GM19463 (cell line): ENCODE measurements around the gene SH3BP2.

Source experiments
- ATAC-seq: cut with Tn5 transposase; IDR thresholded peaks from one replicate; pipeline ENCODE4 v1.9.1; 2021; ENCODE audit warnings: mild to moderate bottlenecking, moderate library complexity; ENCODE audit not compliant: unreplicated experiment

The SH3BP2 gene

DNA sequence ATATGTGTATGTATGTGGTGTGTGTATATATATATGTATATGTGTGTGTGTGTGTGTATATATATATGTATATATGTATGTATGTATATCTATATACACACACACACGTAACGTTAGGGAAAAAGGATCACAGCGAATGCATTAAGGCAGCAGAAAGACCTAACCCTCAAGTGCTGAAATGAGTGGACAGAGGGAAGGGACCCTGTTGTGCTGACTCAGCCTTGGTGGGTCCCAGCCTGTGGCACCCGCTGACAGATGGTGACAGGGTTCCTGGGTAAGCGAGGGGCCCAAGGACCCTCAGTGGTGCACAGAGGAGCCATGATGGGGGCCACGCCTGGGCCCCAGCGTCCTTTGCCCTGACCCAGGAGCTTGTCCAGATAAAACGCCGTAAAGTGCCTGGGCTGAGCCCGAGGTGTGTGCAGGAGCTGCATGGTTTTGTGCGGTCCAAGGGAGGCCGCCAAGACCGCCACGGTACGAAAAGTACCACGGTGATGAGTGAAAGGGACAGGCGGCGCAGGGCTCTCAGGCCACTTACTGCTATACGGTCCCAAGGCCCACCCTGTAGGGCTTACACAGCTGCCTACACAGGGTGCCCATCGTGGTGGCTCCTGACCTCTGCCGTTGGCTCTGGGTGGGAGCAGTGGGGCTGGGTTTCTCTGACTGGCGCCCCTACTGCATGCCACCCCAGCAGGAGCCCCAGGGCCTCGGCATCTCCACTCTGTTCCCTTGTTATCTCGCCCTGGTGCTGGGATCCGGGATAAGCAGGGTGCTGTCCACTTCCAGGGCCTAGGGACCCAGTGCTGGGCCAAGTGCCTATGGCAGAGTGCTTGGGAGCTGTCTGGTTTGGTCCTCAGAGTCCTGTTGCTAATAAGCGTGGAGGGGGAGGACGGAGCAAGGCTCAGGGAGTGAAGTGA, 10.0 kb downstream of the SH3BP2 start:
- ATAC-seq, result no peak

DNA sequence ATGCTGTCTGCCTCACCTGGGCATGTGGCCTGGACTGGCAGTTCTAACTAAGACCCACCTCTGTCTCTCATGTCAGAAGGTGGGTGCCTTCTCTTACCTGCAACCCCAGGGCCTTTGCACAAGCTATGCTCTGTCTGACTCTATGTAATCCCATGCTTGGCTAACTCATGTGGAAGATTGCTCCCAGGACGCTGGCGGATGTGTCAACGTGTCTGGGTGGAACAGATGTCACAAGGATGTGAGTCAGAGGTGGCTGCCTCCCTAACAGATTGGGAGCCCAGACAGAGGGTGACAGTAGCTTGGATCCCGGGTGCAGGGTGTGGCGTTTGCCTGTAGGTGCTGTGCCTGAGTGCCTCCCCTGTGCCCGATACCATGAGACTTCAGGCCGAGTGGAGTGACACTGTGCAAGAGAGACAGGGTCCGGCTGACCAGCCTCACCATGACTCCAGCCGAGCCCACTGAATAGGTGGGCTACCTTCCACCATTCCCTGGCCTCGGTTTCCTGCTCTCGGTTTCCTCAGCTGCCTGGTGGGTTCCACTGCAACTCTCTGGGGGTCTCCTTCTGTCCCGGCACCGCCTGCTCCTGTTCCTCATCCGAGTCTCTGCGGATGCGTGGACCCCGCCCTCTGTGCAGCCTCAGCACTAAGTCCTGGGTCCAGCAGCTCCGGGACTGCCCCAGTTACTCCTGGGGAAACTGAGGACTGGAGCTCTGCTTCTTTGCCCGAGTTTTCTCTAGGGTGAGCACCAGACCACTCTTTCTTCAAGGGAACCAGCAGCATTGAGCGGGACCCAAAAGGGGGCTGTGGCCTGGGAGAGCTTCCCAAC, 11.0 kb downstream of the SH3BP2 start:
- no peak for ATAC-seq

DNA sequence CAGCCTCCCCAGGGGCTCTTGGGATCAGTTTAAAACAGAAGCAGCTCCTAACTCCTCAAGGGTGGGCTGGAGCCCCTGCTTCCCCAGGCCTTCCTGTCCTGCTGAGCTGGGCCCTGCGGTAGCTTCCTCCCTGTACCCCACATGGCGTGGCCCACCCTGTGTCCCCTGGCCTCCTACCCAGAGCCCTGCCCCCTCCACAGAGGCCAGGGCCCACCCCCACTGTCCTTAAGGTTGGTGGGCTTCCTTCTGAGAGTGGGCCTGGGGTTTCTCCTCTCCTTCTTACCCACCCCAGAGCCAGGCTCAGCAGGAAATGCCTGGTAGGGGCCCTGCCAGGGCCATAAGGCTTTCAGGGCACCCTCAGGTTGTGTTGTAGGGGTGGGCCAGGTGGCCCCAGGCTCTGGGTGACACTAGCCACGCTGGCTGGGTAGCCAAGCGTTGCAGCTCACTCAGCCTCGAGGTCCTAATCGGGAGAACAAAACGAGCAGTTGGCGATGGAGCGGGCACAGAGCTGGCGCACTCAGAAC, 11.6 kb downstream of the SH3BP2 start:
- no peak for ATAC-seq

DNA sequence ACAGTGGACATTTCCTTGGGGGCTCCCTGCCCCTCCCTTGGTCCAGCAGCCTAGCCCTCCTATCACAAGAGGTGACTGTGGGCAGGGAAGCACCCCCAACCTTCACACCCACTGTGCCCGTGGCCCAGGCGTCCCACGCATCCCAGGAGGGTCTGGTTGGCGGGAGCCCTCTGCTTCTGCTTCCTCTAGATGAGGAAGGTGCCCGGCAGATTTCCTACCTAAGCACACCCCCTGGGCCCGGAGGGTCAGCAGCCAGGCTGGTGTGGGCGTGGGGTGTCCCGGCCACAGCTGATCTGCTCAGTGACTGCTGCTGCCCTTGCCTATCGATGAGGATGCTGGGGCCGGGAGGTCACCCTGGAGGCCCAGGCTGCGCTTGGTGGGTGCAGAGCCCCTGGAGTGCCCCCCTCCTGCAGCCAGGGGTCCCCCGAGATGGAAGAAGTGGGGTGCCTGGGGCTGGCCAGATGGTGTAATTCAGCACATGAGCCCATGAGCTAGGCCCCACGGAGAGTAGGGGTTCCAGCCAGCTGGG, 12.2 kb downstream of the SH3BP2 start:
- no peak for ATAC-seq

DNA sequence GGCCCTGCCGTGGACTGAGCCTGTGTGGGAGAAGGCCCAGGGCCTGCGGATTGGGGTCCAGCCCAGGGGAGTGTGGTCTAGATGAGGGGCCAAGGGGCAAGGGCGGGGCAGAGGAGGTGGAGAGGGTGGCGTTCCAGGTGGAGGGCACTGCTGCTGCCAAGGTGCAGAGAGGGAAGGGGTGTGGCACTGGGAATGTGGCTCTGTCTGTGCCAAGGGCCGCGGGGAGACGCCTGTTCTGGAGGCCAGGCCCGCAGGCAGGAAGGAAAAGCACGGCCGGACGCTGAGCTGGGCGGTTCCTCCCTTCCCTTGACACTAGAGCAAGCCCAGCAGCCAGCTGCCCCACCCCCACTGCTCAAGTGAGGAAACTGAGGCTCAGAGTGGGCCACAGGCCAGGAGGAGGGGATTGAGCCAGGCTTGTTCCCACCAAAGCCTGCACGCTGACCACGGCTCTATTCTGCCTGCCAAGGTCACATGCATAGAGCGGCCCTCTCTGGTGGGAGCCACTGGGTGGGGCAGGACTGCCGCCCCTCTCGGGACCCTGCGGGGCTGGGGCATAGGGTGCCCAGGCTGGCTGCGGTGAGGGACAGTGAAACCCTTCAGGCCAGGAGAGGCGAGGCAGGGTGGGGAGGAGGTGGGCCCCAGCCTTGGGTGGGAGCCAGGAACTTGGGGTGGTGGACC, 13.0 kb downstream of the SH3BP2 start:
- no peak for ATAC-seq

DNA sequence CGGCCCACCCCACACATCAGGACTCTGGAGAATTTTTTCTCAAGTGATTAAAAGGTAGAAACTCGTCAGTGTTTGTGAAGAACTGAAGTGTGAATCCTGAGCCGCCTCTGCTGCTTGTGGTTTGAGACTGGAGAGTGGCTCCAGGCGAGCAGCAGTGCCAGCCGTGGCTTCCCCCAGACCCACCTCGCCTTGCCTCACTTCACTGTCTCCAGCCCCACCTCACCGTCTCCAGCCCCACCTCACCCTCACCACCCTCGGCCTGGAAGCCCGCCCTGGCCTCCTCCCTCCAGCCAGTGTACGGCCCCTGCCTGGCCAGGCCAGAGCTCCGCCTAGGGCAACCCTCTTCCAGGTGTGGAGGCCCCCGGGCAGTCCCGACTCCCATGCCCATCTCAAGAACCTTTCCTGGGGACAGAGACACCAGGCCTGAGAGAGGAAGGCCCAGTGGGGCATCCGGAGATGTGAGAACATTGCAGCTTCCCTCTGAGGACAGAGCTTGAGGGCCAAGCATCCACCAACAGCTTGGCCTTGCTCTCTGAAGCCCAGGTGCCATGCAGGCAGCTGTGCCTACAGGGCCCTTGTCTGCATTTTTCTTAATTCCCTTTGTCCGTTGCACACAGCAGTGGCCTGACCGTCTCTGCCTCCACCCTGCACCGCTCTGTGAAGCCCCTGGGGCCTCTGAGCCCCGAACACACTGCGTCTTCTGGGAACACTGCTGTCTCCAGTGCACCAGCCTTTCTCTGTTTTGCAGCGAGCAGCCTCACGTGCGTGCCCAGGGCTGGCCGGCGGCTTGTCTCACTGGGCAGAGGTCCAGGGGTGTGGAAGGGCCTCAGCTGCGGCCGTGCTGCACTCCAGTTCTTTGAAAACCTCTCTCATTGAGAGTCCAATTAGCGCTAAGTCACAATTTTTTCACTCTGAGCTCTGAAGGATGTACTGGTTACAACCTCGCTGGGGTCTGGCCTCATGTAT, 13.8 kb downstream of the SH3BP2 start:
- no peak for ATAC-seq

DNA sequence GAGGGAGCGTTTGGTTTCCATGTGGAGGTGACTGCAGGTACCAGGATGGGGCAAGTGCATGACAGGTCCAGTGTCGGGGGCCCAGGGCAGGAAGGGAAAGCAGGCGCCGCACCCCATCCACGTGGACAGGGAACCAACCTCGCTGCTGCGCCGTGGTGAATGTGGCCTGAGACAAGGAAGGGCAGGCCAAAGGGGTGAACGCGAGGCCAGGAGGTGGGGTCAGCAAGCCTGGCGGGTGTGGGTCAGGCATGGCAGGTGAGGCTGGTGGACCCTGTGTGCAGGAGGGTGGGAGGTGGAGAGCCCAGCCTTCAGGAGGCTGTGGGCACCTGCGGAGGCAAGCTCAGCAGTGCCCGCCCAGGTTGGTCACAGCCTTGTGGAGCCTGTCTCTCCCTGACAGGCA, 14.7 kb downstream of the SH3BP2 start:
- ATAC-seq, result no peak

DNA sequence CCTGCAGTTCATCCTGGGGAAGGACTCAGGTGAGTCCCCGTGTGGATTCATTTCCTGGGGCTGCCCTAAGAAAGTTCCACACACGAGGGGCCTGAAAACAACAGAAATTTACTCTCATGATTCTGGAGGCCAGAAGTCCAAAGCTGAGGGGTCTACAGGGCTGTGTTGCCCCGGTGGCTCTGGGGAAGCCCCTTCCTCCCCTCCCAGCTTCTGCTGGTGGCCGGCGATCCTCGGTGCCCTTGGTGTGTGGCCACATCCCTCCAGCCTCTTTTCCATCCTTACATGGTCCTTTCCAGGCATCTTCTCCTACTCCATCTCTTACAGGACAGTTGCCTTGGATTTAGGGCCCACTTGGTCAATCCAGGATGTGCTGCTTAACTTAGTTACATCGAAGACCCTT, 15.1 kb downstream of the SH3BP2 start:
- ATAC-seq, result no peak

DNA sequence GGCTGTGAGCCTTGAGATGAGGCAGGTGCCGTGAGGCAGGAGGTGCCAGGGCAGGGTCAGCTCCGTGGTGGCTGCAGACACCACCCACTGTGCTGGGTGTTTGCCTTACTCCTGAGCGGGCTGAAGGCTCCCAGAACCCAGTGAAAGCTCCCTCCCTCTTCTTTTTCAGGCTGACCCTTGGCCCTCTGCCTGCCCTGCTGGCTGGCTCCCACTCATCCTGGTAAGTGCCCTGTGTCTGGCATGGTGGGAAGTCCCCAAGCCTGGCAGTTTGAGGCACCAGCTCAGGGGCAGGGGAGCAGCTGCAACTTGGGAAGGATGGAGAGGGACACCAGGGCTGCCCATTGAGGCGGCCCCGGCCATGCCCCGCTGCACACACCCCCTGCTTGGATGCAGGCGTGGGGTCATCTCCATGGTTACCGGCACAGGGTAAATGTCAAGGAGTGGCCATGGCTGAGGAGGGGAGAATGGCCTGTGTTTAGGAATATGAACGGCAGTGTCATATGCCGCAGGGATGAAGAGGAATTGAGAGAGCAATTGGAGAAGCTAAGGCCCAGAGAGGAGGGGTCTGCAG, 16.8 kb downstream of the SH3BP2 start:
- no peak for ATAC-seq

DNA sequence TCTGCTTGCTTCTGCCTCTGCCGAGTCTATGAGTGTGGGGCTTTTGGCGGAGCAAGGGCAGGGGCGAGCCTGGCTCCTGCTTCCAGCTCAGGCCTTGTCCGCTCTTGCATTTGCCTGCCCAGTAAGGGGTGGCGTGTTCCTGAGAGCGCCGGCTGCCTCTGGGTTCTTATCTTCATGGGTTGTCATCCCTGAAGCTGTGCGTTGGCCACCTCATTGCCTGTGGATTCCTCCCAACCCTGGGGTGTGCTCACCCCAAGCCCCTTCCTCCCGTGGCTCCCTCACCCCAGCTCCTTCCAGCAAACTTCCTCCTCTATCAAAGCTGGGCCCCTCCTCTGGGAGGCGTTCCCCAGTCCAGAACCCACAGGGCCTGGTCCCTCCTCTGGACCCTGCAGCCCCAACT, 17.5 kb downstream of the SH3BP2 start:
- no peak for ATAC-seq

DNA sequence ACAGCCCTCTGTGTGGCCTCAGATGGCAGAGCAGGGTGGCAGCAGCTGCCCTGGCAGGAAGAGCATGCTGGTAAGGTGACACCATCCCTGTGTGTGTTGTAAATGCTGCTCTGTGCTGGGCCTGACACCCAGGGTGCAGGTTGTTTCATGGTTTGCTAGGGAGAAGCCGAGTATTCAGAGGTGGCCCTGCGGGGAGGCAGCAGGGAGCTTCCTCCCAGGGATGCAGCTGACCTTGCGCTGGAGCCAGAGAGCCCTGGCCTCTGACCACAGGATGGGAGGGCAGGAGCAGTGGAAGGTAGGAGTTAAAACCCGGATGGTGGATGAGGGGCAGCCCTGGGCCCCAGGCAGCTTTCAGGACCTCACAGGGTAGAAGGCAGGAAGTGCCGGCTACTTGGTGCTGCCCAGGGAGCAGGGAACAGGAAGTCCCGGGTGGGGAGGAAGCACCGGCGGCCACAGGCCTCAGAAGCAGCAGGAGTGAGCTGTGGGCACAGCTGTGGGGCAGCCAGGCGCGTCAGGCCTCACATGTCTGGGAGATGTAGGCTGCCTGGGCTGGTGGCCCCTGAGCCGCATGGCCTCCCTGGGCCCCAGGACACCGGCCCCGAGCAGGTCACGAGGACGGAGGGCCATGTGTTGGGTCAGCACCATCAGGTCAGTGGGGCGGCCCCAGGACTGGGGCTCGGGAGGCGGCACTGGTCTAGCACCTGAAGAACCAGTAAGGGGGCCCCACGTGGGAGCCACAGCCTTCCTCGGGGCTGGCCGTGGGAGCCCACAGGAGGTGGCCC, 19.1 kb downstream of the SH3BP2 start:
- ATAC-seq, result peak; percentile 71

DNA sequence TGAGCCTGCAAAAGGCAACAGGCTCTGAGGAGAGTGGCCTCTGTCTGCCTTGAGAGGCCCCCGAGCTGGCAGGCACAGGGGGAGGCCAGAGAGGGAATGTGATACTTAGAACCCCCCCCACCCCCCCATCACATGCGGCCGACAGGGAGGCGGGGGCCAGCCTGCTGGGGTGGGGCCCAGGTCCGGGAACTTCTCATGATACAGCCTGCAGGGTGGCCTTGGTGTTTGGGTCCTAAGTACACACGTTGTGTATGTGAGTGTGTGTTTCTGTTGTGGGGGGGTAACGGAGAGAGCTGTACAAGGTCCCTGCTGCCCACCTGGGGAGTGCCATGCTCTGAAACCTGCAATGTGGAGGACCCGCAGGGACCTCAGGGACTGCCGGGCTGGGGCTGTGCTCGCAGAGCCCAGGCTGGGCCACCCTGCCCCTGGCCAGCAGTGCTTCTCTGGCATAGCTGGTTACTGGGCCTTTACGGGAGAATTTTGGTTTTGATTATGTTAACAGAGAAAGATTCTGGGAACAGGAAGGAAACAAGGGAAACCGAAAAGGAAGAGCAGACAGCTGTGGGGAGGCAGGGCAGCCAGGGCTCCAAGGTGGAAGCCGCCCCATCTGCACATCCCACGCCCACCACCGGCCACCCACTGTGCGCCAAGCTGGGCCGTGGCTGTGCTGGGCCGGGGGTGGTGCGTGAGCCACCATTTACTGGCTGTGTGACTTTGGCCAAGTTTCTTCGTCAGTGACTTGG, 19.9 kb downstream of the SH3BP2 start:
- ATAC-seq, result no peak

DNA sequence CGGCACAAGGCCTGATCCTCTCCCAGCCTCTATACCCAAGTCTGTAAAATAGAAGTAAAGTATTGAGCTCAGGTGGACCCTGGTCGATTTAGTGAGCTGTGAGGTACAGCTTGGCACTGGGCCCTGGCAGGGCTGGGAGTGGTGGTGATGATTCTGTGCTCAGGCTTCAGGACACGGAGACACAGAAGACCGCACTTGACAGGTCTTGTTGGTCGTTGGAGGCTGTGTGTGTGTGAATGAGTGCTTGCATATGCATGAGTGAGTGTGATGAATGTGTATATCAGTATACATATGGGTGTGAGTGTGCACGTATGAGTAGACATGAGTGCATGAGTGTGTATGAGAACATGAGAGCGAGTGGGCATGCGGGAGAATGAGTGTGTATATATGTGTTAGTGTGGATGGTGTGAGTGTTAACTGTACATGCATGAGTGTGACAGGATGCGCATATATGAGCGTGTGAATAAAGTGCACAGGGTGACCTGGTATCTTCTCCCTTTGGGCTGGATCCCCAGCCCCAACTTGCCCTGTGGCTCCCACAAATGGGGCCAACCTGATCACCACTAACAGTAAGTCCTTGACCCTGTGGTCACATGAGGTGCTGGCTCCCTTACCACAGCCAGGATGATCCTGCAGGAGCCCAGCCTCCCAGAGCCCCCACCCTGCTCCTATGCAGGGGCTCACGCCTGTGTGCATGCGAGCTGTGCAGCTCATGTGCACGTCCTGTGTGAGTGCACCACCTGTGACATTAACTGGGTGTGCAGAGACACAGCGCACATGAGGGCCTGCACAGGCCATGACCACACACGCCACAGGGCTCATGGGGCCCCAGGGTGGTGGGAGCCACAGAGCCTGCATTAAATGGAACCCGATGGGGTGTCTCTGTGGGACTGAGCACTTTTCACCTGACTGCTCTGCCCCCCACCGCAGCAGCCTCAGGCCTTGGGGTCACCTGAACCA, 20.8 kb downstream of the SH3BP2 start:
- ATAC-seq, result no peak

DNA sequence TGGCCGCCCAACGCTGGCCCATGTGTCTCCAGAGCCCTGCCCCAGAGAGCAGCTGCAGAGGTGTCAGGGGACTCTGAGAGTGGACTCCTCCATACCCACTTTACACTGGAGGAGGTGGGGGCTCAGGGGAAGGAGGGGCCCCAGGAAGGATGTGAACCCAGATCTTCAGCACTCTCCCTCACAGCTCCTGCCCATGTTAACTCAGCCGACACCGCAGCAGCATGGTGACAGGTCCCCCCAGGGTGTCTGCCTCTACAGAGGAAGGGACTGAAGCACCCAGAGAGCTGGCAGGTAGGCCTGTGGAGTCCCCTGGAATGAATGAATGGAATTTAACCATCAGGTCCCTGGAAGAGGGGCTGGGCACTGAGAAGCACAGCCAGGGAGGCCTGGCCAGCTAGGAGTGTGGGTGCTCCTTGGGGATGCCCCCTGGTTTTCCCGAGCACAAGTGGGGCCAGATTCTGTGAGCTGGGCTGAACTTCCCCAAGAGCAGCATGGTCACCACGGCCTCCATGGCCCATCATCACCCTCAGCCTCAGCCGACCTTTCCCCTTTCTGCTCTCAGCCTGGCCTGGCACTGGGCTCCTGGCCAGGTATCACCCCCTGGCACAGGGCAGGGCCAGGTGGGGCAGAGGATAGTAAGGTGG, 21.9 kb downstream of the SH3BP2 start:
- ATAC-seq, result no peak

DNA sequence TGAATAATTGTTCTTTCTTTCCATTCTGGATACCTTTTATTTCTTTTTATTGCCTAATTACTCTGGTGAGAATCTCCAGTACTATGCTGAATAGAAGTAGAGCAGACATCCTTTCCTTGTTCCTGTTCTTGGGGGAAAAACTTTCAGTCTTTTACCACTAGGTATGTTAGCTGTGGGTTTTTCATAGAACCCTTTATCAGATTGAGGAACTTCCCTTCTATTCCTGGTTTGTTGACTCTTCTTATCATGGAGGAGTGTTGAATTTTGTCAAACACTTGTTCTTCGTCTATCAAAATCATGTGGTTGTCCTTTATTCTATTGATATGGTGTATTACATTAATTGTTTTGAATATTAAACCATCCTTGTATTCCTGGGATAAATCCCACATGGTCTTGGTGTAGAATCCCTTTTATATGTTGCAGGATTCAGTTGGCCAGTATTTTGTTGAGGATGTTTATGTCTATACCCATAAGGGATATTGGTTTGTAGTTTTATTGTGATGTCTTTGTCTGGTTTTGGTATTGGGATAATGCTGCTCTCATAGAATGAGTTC, 23.6 kb downstream of the SH3BP2 start:
- no peak for ATAC-seq

DNA sequence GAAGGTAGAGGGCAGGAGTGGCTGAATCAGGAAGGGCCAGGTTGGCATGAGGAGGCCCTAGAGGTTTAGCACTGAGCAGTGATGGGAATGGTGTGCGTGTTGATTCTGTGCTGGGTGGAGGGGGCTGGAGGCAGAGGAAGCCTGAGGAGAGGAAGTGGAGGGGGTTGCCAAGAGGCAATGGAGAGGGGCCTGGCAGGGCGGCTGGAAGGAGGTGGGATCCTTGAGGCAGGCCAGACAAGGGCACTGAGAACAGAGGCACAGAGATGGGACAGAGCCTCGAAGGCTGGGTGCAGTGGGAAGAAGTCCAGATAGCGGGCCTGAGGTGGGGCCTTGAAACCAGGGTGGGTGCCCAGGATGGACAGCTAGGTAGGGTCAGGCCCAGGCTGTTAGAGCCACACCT, 24.3 kb downstream of the SH3BP2 start:
- ATAC-seq, result no peak
